ENCODE results near the gene ARID2.

ARID2 gene

GRCh38 chr12:45729233-45730083, at the start of gene ARID2:
TSS of gene ARID2 (plus strand) at chr12:45729706. CDS start at chr12:45729837, 131 bp downstream.
- peak; percentile 79 for DNase-seq

GRCh38 chr12:45680362-45680761, 49.1 kb upstream of the ARID2 start:
- no peak for DNase-seq

- no peak for DNase-seq
Observed at GRCh38 chr12:45681465-45681864, 48.0 kb upstream of the ARID2 start.

GRCh38 chr12:45685680-45686079, 43.8 kb upstream of the ARID2 start:
- no peak for DNase-seq

GRCh38 chr12:45687081-45688015, 42.2 kb upstream of the ARID2 start:
- no peak for DNase-seq

GRCh38 chr12:45688183-45688582, 41.3 kb upstream of the ARID2 start:
- no peak for DNase-seq

- no peak for DNase-seq
Observed at GRCh38 chr12:45695035-45695434, 34.5 kb upstream of the ARID2 start.

GRCh38 chr12:45695606-45696005, 33.9 kb upstream of the ARID2 start:
- DNase-seq, result no peak

GRCh38 chr12:45696049-45696448, 33.5 kb upstream of the ARID2 start:
- DNase-seq, result no peak

- no peak for DNase-seq
Observed at GRCh38 chr12:45697371-45697770, 32.1 kb upstream of the ARID2 start.

- no peak for DNase-seq
Observed at GRCh38 chr12:45701296-45701695, 28.2 kb upstream of the ARID2 start.

GRCh38 chr12:45703942-45704341, 25.6 kb upstream of the ARID2 start:
- no peak for DNase-seq

- no peak for DNase-seq
Observed at GRCh38 chr12:45704968-45705367, 24.5 kb upstream of the ARID2 start.

- DNase-seq, result no peak
Observed at GRCh38 chr12:45705404-45705803, 24.1 kb upstream of the ARID2 start.

GRCh38 chr12:45707241-45707857, 22.2 kb upstream of the ARID2 start:
- DNase-seq, result no peak

GRCh38 chr12:45708363-45708762, 21.1 kb upstream of the ARID2 start:
- DNase-seq, result no peak

GRCh38 chr12:45708901-45709300, 20.6 kb upstream of the ARID2 start:
- no peak for DNase-seq

- no peak for DNase-seq
Observed at GRCh38 chr12:45712319-45712718, 17.2 kb upstream of the ARID2 start.

GRCh38 chr12:45713078-45713477, 16.4 kb upstream of the ARID2 start:
- no peak for DNase-seq

- DNase-seq, result no peak
Observed at GRCh38 chr12:45718306-45718705, 11.2 kb upstream of the ARID2 start.

GRCh38 chr12:45720069-45720468, 9.4 kb upstream of the ARID2 start:
- DNase-seq, result no peak

- no peak for DNase-seq
Observed at GRCh38 chr12:45721369-45721768, 8.1 kb upstream of the ARID2 start.

- DNase-seq, result no peak
Observed at GRCh38 chr12:45721954-45722353, 7.6 kb upstream of the ARID2 start.
